GM12892 (cell line): ENCODE results near the gene CD74.

Experiments
- POLR2A ChIP-seq: IDR thresholded peaks from 2 replicates; pipeline ENCODE4 v1.6.1; 2011; ENCODE audit warnings: low read depth, low read length, control low read depth
- POLR2AphosphoS5 ChIP-seq: IDR thresholded peaks from 2 replicates; pipeline ENCODE4 v1.6.1; 2011; ENCODE audit warnings: low read depth, low read length, control low read depth

GRCh38 chr5:150374651-150375050, 38.1 kb downstream of the CD74 start:
- TF ChIP-seq POLR2A (no peak), POLR2AphosphoS5 (no peak)
